SK-N-SH treated with all-trans-retinoic acid at 6 μM for 48 hours (cell line): ENCODE data around the gene ZNF534.

Experiments used
- ATAC-seq: fragments of 200-7000 bp; cut with Tn5 transposase; 3 replicates; pipeline ENCODE4 v1.9.1; 2020; ENCODE audit warnings: mild to moderate bottlenecking, moderate library complexity
- ARNTL ChIP-seq: fragments of 450-650 bp; formaldehyde crosslinking; IDR thresholded peaks from 2 replicates; pipeline ENCODE4 v1.5.0; 2020; ENCODE audit warnings: low read depth, mild to moderate bottlenecking, moderate library complexity, borderline replicate concordance
- BACH2 ChIP-seq: fragments of 250-450 bp; sonication (Bioruptor Pico); IDR thresholded peaks from 2 replicates; pipeline ENCODE4 v1.9.0; 2021; ENCODE audit warnings: mild to moderate bottlenecking, borderline replicate concordance
- CREB5 ChIP-seq: fragments of 250-450 bp; sonication (Bioruptor Pico); IDR thresholded peaks from 2 replicates; pipeline ENCODE4 v1.5.1; 2020; ENCODE audit warnings: low read depth, mild to moderate bottlenecking, moderate library complexity
- CSDC2 ChIP-seq: fragments of 250-450 bp; sonication (Bioruptor Pico); IDR thresholded peaks from 2 replicates; pipeline ENCODE4 v1.5.0; 2020; ENCODE audit warnings: mild to moderate bottlenecking, moderate library complexity
- CSRNP3 ChIP-seq: fragments of 250-450 bp; sonication (Bioruptor Pico); IDR thresholded peaks from 2 replicates; pipeline ENCODE4 v1.5.1; 2021; ENCODE audit warnings: mild to moderate bottlenecking, moderate library complexity
- ESRRG ChIP-seq: fragments of 250-450 bp; sonication (Bioruptor Pico); IDR thresholded peaks from 2 replicates; pipeline ENCODE4 v1.6.1; 2021; ENCODE audit warnings: mild to moderate bottlenecking
- ISL1 ChIP-seq: fragments of 250-450 bp; sonication (Bioruptor Pico); IDR thresholded peaks from 2 replicates; pipeline ENCODE4 v2.1.2; 2022; ENCODE audit warnings: mild to moderate bottlenecking, moderate library complexity
- OSR1 ChIP-seq: fragments of 250-450 bp; sonication (Bioruptor Pico); IDR thresholded peaks from 2 replicates; pipeline ENCODE4 v1.8.0; 2022; ENCODE audit warnings: moderate library complexity, mild to moderate bottlenecking, inconsistent platforms
- PATZ1 ChIP-seq: fragments of 250-450 bp; sonication (Bioruptor Pico); IDR thresholded peaks from 2 replicates; pipeline ENCODE4 v1.8.0; 2020; ENCODE audit warnings: mild to moderate bottlenecking, moderate library complexity, borderline replicate concordance
- POU6F1 ChIP-seq: fragments of 250-450 bp; sonication (Bioruptor Pico); IDR thresholded peaks from 2 replicates; pipeline ENCODE4 v1.8.0; 2021; ENCODE audit warnings: low read depth, mild to moderate bottlenecking, moderate library complexity, borderline replicate concordance
- RARB ChIP-seq: fragments of 250-450 bp; sonication (Bioruptor Pico); IDR thresholded peaks from 2 replicates; pipeline ENCODE4 v1.8.0; 2021; ENCODE audit warnings: mild to moderate bottlenecking, moderate library complexity
- SNAI2 ChIP-seq: fragments of 250-450 bp; sonication (Bioruptor Pico); IDR thresholded peaks from 2 replicates; pipeline ENCODE4 v1.5.0; 2020; ENCODE audit warnings: mild to moderate bottlenecking, moderate library complexity
- TCF4 ChIP-seq: fragments of 250-450 bp; sonication (Bioruptor Pico); IDR thresholded peaks from 2 replicates; pipeline ENCODE4 v1.8.0; 2021; ENCODE audit warnings: mild to moderate bottlenecking, moderate library complexity, borderline replicate concordance
- TOX ChIP-seq: fragments of 250-450 bp; sonication (Bioruptor Pico); IDR thresholded peaks from 2 replicates; pipeline ENCODE4 v1.8.0; 2021; ENCODE audit warnings: mild to moderate bottlenecking, moderate library complexity, borderline replicate concordance
- TSHZ2 ChIP-seq: fragments of 250-450 bp; sonication (Bioruptor Pico); IDR thresholded peaks from 2 replicates; pipeline ENCODE4 v1.5.0; 2020; ENCODE audit warnings: mild to moderate bottlenecking, moderate library complexity
- ZC3H10 ChIP-seq: fragments of 250-450 bp; sonication (Bioruptor Pico); IDR thresholded peaks from 2 replicates; pipeline ENCODE4 v1.5.1; 2021; ENCODE audit warnings: mild to moderate bottlenecking, moderate library complexity
- ZFP30 ChIP-seq: fragments of 450-650 bp; formaldehyde crosslinking; IDR thresholded peaks from 2 replicates; pipeline ENCODE4 v1.5.0; 2022; ENCODE audit warnings: mild to moderate bottlenecking, moderate library complexity
- ZNF565 ChIP-seq: fragments of 450-650 bp; formaldehyde crosslinking; conservative IDR thresholded peaks from 2 replicates; pipeline ENCODE4 v1.5.0; 2020; ENCODE audit warnings: low read depth, mild to moderate bottlenecking, moderate library complexity
- ZNF70 ChIP-seq: fragments of 450-650 bp; formaldehyde crosslinking; IDR thresholded peaks from 2 replicates; pipeline ENCODE4 v1.5.0; 2020; ENCODE audit warnings: mild to moderate bottlenecking, moderate library complexity
- ZNF8 ChIP-seq: fragments of 450-650 bp; formaldehyde crosslinking; IDR thresholded peaks from 2 replicates; pipeline ENCODE4 v1.5.0; 2020; ENCODE audit warnings: mild to moderate bottlenecking, moderate library complexity

ZNF534 gene

GRCh38 chr19:52492201-52492993, 63.4 kb downstream of the ZNF534 start:
- no peak for ATAC-seq
- TF ChIP-seq ISL1 (CRISPR knock-in tag) (no peak), ZFP30 (CRISPR knock-in tag) (no peak), OSR1 (CRISPR knock-in tag) (no peak), PATZ1 (CRISPR knock-in tag) (no peak), CSDC2 (CRISPR knock-in tag) (no peak), ESRRG (no peak)

- TF ChIP-seq TCF4 (CRISPR knock-in tag): no peak
- TF ChIP-seq TOX (CRISPR knock-in tag): no peak
- no peak for TF ChIP-seq BACH2 (CRISPR knock-in tag)
- no peak for TF ChIP-seq POU6F1 (CRISPR knock-in tag)
- no peak for TF ChIP-seq RARB (CRISPR knock-in tag)
- TF ChIP-seq CSRNP3: no peak
- no peak for TF ChIP-seq CREB5 (CRISPR knock-in tag)
- TF ChIP-seq ARNTL (CRISPR knock-in tag): no peak
- no peak for TF ChIP-seq PATZ1 (CRISPR knock-in tag)
- TF ChIP-seq ZC3H10 (CRISPR knock-in tag): no peak
- TF ChIP-seq SNAI2: no peak
- no peak for TF ChIP-seq ESRRG
- TF ChIP-seq ZNF8: no peak
- no peak for TF ChIP-seq TSHZ2 (CRISPR knock-in tag)
- TF ChIP-seq ZFP30 (CRISPR knock-in tag): no peak
- no peak for TF ChIP-seq ZNF565 (CRISPR knock-in tag)
- no peak for TF ChIP-seq CSDC2 (CRISPR knock-in tag)
- no peak for TF ChIP-seq ZNF70 (CRISPR knock-in tag)
- TF ChIP-seq ISL1 (CRISPR knock-in tag): no peak
- no peak for ATAC-seq
Measured at GRCh38 chr19:52492994-52493470, 64.1 kb downstream of the ZNF534 start.
